ENCODE data around the gene INKA2.

The INKA2 gene

DNA sequence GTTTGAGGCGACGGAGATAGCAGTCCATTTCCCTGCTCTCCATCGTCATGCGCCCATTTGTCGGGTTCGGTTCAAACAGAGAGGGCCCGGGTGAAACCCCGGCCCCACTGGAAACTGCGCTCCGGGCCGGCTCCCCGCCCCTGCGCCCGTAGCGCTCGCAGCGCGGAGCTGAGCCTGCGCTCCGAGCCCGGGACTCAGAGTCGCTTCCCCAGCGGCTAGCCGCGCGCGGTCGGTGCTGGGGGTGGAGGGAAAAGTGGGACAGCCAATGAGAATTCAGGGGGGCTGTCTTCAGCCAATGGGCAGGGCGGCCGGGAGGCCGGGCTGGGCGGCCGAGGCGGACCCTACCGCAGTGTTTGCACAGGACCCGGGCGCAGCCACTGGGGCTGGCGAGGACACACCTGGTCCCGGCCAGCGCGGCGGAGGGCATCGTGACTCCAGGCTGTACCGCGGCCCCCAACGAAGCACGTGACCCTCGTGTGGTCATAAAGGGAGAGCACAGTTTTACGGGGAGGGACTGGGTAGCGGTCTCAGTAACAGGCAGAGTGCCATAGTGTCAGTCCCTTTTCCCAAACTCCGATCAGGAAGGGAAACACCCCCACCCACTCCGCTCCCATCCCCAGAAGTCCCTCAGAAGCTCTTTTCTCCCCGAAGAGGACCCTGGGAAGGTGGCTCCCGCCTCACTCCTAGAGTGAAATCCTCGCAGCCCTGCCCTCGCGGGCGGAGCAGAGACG, at the start of gene INKA2:
INKA2 (minus strand) TSS at position 202 of the 731 bp plus-strand sequence; CDS start at position 49, 153 bp downstream.
- DNase-seq (ENCODE audit: low read depth in 2 of 2) = peak in 1 of 2 experiments; percentile 54

DNA sequence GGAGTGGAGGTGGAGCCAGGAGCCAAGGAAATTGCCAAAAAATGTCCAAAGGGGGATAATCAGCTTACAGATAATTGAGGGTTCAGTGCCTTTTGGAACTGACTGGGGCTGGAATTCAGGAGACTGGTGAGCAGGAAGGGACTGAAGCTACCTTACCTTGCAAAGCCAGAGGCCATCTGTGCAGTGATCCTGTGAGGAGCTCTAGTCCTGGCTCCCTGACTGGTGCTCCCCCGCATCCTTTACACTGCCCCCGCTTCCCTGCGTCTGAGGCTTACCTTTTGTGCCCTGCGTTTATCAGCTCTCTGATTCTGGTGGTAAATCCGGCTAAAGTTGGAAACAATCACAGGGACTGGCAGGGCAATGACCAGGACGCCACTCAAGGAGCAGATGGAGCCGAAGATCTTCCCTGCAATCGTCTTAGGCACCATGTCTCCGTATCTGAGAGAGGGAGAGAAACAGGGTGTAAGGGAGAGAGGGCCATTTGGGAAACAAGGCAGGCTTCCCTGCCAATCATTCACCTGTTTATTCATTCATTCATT, 47.5 kb upstream of the INKA2 start:
- no peak for DNase-seq (ENCODE audit: low read depth in 2 of 2)

DNA sequence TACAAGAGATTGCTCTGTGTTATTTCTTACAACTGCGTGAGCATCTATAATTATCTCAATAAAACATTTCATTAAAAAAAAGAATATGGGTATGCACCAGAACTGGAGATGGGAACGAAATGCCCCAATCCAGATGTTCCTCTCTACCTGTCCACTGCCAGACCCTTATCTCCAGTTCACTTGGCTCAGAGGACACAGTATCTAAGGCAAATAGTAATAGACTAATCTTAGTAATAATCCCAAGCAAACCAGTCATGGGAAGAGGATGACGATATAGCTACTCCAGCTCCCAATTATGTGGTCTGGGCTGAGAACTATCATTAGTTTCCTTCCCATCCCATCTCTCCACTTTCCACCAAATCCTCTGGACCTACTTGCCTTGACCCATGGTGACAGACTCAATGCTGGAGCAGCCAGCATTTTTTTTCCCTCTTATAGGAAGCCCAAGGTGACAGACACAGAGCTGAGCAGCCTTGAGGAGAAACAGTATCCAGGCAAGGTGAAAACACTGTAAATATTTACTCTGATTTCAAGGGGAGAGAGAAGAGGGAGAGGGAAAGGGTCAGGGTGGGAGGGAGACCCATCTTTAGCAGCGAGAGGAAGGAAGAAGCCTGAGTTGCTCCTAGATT, 45.2 kb upstream of the INKA2 start:
- DNase-seq (ENCODE audit: low read depth in 2 of 2) = no peak

DNA sequence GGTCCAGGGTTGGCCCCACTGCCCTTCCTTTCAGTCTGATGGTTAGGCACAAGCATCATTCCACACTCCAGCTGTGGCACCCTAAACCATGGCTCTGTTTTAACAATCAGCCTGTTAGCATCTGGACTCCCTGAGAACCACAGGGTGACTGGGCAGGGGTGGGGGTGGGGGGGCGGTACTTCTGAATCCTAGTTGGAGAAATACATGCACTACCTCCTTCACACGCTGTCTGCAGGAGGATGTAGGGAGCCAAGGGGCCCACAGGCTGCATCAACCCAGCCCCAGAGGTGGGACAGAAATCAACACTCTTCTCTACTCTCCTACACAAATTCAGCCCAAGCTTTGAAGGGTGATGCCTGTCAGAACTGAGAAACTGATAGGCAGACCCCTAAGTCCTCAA, 40.4 kb upstream of the INKA2 start:
- no peak for DNase-seq (ENCODE audit: low read depth in 2 of 2)

DNA sequence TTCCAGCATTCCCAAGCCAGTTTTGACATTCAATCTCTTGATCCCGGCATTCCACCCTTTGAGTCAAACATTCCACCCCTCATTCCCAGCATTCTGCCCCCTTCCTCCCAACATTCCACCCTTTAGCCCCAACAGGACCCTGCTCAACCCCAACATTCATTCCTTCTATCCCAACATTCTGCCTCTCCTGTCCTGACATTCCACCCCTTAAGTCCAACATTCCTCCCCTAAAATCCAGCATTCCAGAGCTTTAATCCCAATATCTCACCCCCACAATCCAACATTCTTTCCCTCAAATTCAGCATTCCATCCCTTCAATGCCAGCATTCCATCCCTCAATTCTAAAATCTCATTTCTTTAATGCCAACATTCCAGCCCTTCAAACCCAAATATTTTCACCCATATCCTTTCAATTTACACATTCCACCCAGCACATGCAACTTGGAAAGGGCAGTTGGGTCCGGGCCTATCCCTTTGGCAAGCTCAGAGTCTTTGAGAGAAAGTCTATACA, 39.4 kb upstream of the INKA2 start:
- DNase-seq (ENCODE audit: low read depth in 2 of 2) = peak; percentile 82 to 83

DNA sequence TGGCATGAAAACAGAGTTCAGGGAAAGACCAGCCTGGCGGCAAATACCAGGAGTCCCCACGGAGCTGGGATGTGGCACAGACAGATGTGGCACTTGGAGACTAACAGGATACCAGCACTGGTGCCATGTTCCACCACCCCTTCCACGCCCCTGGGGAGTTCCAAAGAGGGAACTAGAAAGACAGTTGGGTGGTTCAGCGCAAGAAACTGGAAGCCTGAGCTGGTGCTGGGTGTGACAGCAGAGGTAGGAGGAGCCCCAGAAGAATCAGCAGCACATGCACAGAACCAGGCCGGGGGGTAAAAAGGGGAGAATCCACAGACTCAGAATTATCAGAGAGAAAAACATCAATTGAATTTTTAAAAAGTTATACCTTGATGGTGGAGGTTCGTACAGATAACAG, 38.9 kb upstream of the INKA2 start:
- no peak for DNase-seq (ENCODE audit: low read depth in 2 of 2)

DNA sequence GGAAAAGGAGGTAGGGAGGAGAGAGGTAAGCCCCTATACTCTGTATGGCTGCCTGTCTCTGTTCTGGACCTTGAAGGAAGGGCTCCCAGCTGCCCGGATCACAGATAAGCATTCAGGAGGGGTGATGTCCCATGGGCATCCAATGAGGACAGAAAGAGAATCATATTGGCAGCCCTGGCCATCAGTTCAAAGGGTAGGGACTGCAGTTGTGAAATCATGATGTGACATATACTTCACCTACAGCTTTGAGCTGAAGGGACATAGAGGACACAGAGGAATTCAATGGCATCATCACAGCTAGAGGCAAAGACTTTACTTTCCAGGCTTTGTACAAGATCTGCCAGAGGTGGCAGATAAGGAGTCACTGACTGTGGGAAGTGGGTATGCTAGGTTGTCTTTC, 38.1 kb upstream of the INKA2 start:
- DNase-seq (ENCODE audit: low read depth in 2 of 2) = no peak

DNA sequence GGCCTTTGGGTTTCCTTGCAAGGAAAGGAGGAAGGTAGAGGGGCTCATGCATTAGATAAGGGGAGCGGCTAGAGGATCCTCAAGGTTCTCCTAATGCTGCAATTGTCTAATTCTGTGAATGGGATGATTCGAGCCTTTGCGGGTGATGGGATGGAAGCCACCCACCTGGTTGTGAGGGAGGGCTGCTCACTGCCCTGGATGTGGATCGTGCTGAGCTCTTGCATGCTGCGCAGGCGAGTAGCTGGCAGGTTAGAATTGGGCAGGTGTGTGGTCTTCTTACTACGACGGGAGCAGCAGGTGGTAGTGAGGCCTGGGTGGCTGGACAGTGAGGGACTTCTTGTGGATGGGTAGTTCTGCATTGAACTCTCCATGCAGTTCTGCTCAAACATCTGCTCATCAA, 37.7 kb upstream of the INKA2 start:
- no peak for DNase-seq (ENCODE audit: low read depth in 2 of 2)

DNA sequence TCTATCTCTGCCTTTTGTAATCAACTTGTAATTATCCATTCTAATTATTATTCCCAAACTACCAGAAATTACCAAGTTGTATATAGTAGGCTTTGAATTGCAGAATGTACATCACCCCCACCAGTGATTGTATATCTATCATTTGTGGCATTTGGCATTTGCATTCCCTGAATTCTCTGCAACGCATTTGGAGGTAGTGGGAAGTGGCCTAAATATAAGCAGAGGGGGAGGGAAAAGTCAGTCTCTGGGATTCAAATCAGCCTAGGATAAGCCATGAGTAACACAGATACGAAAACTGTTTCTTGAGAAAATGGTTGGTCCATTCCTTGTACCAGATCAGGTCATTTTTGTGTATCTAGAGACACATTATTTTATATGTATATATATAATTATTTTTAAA, 37.2 kb upstream of the INKA2 start:
- peak; percentile 53 to 59 for DNase-seq (ENCODE audit: low read depth in 2 of 2)

DNA sequence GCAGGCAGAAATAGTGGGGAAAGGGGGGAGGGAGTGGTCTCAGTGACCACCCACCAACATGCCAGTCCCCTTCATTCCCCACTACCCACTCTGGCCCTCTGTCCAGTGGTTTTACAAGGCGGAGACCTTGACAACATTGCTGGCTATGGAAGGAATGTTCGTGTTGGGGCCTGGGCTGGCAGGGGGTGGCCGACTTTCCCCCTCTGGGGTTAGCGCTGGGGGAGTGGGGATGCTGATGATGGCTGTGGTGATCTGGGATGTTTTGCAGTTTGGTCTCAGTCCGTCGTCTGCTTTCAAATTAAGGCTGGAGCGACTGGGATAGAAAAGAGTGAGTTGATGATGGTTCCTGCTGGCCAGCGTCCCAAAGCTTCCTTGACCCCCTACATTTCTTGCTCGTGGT, 36.8 kb upstream of the INKA2 start:
- DNase-seq (ENCODE audit: low read depth in 2 of 2) = no peak

DNA sequence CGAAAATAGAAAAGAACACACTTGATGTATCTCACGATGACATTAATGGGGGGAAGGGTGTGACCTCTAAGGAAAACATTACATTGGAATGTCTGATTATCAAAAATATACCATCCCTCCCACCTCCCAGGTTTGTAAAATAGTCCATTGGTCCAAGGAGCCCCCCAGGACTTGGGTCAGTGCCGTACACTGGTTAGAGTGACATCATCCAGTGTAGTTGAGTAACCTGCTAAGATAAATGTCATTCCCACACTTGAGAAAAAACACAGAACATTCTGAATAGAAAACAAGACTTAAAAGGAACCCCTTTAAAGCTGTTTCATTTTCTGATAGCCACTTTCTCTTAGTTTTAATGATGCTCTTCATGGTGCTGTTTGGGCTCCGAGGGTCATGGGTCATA, 31.7 kb upstream of the INKA2 start:
- no peak for DNase-seq (ENCODE audit: low read depth in 2 of 2)

DNA sequence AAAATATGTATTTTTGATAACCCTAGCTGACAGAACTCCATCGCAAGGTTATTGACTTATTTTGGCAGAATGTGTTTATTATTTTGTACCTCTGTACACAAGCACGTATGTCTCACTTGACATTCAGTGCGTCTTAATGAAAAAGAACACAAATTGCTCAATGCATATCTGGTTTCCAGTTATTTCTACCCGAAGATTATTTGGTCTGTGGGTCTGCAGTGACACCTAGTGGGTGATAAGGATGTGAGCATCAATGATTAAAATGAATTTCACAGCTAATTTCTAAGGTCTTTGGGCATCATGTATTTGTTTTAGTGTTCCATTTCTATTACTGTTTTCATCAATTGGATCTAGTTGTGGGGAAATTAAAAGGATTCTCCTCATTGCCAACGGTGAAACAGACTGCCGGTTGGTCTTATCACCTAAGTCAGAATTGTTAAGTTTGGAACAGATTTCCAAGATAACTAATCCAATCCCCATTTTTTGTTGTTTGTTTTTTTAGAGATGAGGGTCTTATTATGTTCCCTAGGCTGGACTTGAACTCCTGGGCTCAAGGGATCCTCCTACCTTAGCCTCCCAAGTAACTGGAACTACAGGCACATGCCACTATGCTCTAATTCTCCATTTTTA, 30.4 kb upstream of the INKA2 start:
- DNase-seq (ENCODE audit: low read depth in 2 of 2) = peak; percentile 37 to 43

DNA sequence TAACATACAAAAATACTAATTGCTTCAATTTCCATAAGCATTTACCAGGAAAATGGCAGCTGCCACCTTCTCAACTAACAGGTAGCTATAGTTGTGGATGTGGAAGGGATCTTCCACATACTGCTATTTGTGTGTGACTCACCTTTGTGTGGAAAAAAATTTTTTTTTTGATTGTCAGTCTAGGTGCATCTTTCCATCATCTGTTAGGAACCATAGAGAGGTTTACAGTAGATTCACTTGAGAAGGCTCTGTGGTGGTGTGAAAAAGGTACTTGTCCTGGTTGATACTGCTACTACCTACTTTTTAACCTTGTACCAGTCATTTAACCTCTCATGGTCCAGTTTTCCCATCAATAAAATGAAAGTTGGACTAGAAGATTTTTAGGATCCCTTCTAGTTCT, 29.4 kb upstream of the INKA2 start:
- no peak for DNase-seq (ENCODE audit: low read depth in 2 of 2)

DNA sequence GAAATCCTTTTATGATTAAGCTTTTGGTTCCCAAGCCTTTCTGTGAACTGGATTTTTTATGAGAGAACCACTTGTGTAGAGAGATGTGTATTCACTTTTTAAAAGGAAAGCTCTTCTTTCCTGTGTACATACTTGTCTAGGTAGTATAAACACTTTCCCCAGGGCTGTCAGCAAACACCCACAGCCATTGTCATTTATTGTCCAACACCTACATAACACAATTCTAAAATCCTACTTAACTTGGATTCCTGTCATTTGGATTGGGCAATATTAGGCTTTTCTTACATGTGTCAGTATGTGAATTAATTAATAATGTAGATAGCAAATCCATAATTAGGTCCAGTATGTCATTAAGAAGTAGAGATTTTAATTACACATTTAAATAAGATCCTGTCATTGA, 28.8 kb upstream of the INKA2 start:
- DNase-seq (ENCODE audit: low read depth in 2 of 2) = no peak

DNA sequence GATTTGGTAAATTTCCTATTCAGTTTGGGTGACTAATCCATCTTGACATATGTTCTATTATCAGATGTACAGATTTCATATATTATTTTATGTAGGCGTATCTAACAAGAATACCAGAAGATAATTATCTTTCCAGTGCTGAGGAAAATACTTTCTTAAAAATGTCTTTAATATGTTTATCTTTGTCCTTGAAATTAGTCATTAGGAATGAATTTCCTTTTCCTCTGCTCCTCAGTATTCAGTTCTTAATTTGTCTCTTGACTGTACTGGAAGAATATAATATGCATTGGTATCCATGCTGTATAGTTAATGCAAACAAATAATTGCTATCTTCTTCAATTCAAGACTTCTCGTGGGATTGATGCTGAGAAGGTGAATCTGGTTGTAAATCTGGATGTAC, 23.1 kb upstream of the INKA2 start:
- DNase-seq (ENCODE audit: low read depth in 2 of 2) = no peak

DNA sequence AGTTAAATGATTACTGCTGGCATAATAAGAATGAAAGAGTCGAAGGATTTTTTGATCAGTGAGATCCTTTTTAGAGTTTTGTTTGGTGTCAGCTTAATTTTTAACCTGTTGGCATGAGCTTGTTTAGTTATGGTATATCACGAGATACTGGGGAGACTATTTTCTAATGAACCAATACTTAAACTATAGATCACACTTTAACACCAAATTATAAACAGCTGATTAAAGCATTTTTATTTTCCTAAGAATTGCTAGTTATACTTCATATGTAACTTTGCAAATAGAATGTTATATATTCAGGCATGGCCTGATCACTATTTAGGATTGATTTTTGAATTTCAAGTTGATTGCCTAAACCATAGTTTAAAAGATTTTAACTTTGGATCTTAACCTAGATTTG, 22.5 kb upstream of the INKA2 start:
- no peak for DNase-seq (ENCODE audit: low read depth in 2 of 2)

DNA sequence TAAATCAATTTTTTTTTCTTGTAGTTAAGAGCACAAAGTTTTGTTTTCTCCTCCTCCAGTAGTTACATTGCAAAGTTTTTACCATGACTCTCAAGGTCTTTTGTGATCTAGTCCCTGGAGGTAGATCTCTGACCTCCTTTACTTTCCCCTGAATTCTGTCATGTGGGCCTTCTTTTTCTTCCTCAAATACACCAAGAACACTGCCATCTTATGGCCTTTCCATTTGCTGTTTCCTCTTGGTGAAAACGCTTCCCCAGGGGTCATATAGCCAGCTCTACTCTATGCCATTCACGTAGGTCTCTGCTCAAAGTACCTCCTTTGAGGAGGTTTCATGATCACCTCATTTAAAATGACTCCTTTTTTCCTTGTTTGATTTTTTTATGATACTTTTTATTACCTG, 19.2 kb upstream of the INKA2 start:
- no peak for DNase-seq (ENCODE audit: low read depth in 2 of 2)

DNA sequence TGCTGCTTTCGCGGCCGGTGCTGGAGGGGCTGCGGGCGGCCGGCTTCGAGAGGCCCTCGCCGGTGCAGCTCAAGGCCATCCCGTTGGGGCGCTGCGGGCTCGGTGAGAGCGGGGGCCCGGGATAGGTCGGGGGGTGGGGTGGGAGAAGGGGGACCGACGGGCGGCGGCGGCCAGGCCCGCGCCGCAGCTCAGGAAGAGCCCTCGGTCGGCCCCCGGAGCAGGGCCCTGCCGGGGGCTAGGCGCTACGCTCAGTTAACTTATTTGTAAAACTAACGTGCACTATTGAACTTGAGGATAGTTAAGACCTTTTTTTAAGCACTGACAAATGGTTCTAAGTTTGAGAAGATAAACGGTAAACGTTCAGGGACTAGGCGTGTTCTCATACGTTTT, 16.9 kb upstream of the INKA2 start:
- DNase-seq (ENCODE audit: low read depth in 2 of 2) = no peak

DNA sequence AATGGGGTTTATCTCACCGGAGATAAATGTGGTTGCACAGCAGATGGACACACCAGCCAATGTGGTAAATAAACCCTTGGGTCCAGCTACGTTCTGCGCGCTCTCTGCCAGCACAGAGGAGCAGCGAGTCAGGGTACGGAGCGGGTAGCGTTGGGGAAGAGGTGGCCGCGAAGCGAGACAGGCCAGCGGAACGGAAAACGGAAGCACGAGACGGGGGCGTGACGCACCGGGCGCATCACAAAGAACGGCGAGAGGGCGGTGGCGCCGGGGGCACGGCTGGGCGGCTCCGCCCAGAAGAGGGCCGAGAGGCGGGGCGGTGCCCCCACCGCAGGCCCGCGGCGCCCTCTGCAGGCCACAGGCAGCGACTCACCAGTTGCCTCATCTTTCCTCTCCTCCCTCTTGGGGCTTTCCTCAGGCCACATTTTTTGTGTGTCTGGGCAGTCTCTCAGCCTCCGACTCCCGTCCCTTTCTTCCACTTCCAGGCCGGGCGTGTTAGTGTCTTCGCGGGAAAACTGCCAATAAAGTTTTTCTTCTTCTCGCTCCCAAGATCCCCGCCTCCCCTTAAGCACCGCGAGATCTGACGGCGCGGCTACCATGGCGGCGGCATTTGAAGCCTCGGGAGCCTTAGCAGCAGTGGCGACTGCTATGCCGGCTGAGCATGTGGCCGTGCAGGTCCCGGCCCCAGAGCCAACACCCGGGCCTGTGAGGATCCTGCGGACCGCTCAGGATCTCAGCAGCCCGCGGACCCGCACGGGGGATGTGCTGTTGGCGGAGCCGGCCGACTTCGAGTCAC, 16.3 kb upstream of the INKA2 start, which contains the start of gene DDX20:
DDX20 (plus strand) TSS at position 571 of the 793 bp plus-strand sequence; CDS start at position 595, 24 bp downstream.
- peak; percentile 97 for DNase-seq (ENCODE audit: low read depth in 2 of 2)

DNA sequence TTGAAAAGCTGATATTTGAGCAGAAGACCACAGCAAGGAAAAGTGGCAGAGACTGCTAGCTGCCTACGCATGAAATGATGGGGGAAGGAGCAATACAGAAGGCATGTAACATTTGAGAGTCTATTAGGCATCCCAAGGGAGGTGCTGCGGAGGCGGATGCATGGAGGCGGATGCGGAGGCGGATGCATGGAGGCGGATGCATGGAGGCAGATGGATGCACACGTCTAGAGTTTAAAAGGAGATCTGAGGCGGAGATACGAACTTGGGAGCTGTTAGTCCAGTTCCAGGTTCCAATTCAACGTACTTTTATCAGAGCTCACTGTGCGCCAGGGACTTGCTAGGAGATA, 15.8 kb upstream of the INKA2 start:
- no peak for DNase-seq (ENCODE audit: low read depth in 2 of 2)

DNA sequence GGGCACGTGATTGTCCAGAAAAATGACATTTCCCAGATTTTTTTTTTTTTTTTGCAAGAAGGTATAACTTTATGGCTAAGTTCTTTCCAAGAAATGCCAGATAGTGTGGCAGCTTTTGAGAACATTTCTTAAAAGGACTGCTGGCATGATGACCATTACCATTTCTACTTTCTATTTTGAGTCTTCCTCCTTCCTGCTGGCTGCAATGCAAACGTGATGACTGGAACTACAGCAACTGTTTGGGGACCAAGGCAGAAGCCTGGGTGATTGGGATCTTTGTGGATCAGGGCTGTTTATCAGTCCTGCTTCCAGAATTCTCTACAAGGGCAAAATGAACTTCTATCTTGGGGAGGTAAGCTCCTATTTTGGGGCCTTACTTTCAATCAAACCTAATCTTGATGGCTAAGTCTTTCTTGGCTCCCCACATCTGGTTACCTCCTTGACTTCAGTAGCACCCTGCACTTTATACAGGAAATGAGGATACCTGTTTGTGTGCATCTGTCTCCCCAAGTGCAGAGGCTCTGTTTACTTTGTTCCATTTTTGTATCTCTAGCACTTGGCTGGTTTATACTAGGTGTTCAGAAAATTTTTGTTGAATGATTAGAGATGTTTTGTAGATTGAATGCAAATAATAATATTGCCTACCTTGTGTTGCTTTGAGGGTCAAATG, 12.8 kb upstream of the INKA2 start:
- no peak for DNase-seq (ENCODE audit: low read depth in 2 of 2)

All from fibroblast of skin of left biceps (primary cell).